IMR-90 (cell line): Measurements from ENCODE around the gene SEZ6L2. TPM values are rescaled to one million over a fixed set of nuclear protein-coding genes. Genes with fewer than 3 reads are reported as not detected.

Experiments
- ATAC-seq: fragments of 200-7000 bp; cut with Tn5 transposase; 2 replicates; pipeline ENCODE4 v1.9.1; 2020; ENCODE audit warnings: low read depth, mild to moderate bottlenecking, moderate library complexity
- BruUV-seq: library from RNA; stranded (reverse); fragments of 400-500 nt; replicated peaks from 2 replicates; lab custom pipeline; 2021; lab: Mats Ljungman, UMichigan
- CTCF ChIA-PET: fragments of 300-600 bp; formaldehyde crosslinking; extraction: SDS; loops from one replicate; lab custom pipeline; 2021; ENCODE audit warnings: antibody characterized with exemption; lab: Yijun Ruan, JAX
- POLR2A ChIA-PET: fragments of 300-600 bp; sonication (Branson Sonifier 250); formaldehyde crosslinking; loops from one replicate; lab custom pipeline; 2022; ENCODE audit warnings: antibody characterized with exemption; ENCODE audit not compliant: unreplicated experiment; lab: Charles Lee
- DNase-seq: peaks from one replicate; pipeline ENCODE4 v3.0.0; 2013
- H2AFZ ChIP-seq: replicated peaks from 2 replicates; pipeline ENCODE3; 2013; ENCODE audit warnings: low read length, mild to moderate bottlenecking; ENCODE audit not compliant: poor library complexity
- H2AK5ac ChIP-seq: 2 replicates; pipeline ENCODE4 v1.6.1; 2013; ENCODE audit warnings: low read depth, low read length, inconsistent platforms
- H2AK9ac ChIP-seq: replicated peaks from 2 replicates; pipeline ENCODE3; 2013; ENCODE audit warnings: mild to moderate bottlenecking, low read depth, low read length, moderate library complexity; ENCODE audit not compliant: poor library complexity
- H2BK120ac ChIP-seq: 2 replicates; pipeline ENCODE4 v1.6.1; 2013; ENCODE audit warnings: low read depth, low read length, inconsistent platforms
- H2BK15ac ChIP-seq: 3 replicates; pipeline ENCODE4 v1.6.1; 2013; ENCODE audit warnings: low read depth, low read length, inconsistent platforms
- H2BK20ac ChIP-seq: 2 replicates; pipeline ENCODE4 v1.6.1; 2013; ENCODE audit warnings: low read depth, mild to moderate bottlenecking, inconsistent platforms, low read length, moderate library complexity
- H2BK5ac ChIP-seq: 2 replicates; pipeline ENCODE4 v1.6.1; 2013; ENCODE audit warnings: mild to moderate bottlenecking, low read depth, low read length, inconsistent platforms; ENCODE audit not compliant: poor library complexity, severe bottlenecking
- H3K14ac ChIP-seq: replicated peaks from 2 replicates; pipeline ENCODE4 v1.6.1; 2013; ENCODE audit warnings: low read depth, low read length, inconsistent platforms
- H3K18ac ChIP-seq: 2 replicates; pipeline ENCODE4 v1.6.1; 2013; ENCODE audit warnings: low read depth, low read length, control low read depth
- H3K23ac ChIP-seq: 2 replicates; pipeline ENCODE4 v1.6.1; 2013; ENCODE audit warnings: low read depth, low read length, inconsistent platforms
- H3K27ac ChIP-seq: 2 replicates; pipeline ENCODE4 v1.5.1; 2013; ENCODE audit warnings: mild to moderate bottlenecking, control low read depth, low read length; ENCODE audit not compliant: insufficient read depth
- H3K27me3 ChIP-seq: 2 replicates; pipeline ENCODE4 v1.6.1; 2013; ENCODE audit warnings: low read length; ENCODE audit not compliant: control insufficient read depth, insufficient read depth
- H3K36me3 ChIP-seq: 2 replicates; pipeline ENCODE4 v1.6.1; 2013; ENCODE audit warnings: low read length, mixed read lengths; ENCODE audit not compliant: control insufficient read depth, insufficient read depth
- H3K4ac ChIP-seq: 2 replicates; pipeline ENCODE4 v1.6.1; 2013; ENCODE audit warnings: low read depth, low read length, inconsistent platforms
- H3K4me1 ChIP-seq: 2 replicates; pipeline ENCODE4 v1.6.1; 2013; ENCODE audit warnings: low read length, mixed read lengths; ENCODE audit not compliant: control insufficient read depth, insufficient read depth
- H3K4me2 ChIP-seq: 2 replicates; pipeline ENCODE4 v1.6.1; 2013; ENCODE audit warnings: low read depth, mild to moderate bottlenecking, control low read depth, low read length, moderate library complexity
- H3K4me3 ChIP-seq: 2 replicates; pipeline ENCODE4 v1.5.1; 2013; ENCODE audit warnings: low read depth, mild to moderate bottlenecking, control low read depth, low read length, moderate library complexity; ENCODE audit not compliant: insufficient read depth
- H3K56ac ChIP-seq: 2 replicates; pipeline ENCODE4 v1.6.1; 2013; ENCODE audit warnings: low read length, inconsistent platforms; ENCODE audit not compliant: insufficient read depth; ENCODE audit errors: extremely low read depth
- H3K79me1 ChIP-seq, 2 experiments: 2 replicates each; pipeline ENCODE4 v1.6.1; 2013; ENCODE audit warnings: low read length in 2 of 2, inconsistent platforms in 1 of 2, low read depth in 1 of 2
- H3K9ac ChIP-seq: 2 replicates; pipeline ENCODE4 v1.6.1; 2013; ENCODE audit warnings: low read depth, low read length, control low read depth
- H3K9me1 ChIP-seq: 2 replicates; pipeline ENCODE4 v1.6.1; 2013; ENCODE audit warnings: low read length, inconsistent platforms; ENCODE audit not compliant: insufficient read depth
- H3K9me3 ChIP-seq: 2 replicates; pipeline ENCODE4 v1.6.1; 2013; ENCODE audit warnings: low read length; ENCODE audit not compliant: control insufficient read depth, insufficient read depth
- H4K20me1 ChIP-seq: 2 replicates; pipeline ENCODE4 v1.6.1; 2013; ENCODE audit warnings: low read length, inconsistent platforms; ENCODE audit not compliant: insufficient read depth
- H4K5ac ChIP-seq: 2 replicates; pipeline ENCODE4 v1.6.1; 2013; ENCODE audit warnings: mild to moderate bottlenecking, low read depth, low read length, control low read depth
- H4K8ac ChIP-seq, 2 experiments: 2 replicates each; pipeline ENCODE4 v1.6.1; 2013; ENCODE audit warnings: low read depth in 2 of 2, low read length in 2 of 2, control low read depth in 1 of 2, inconsistent platforms in 1 of 2
- H4K91ac ChIP-seq: 2 replicates; pipeline ENCODE4 v1.6.1; 2013; ENCODE audit warnings: low read depth, low read length, inconsistent platforms; ENCODE audit not compliant: insufficient read depth
- BHLHE40 ChIP-seq: fragments of 150-350 bp; IDR thresholded peaks from 2 replicates; pipeline ENCODE4 v1.6.1; 2016; ENCODE audit warnings: mild to moderate bottlenecking, low read depth, low read length
- CEBPB ChIP-seq: IDR thresholded peaks from 2 replicates; pipeline ENCODE4 v1.6.1; 2012; ENCODE audit warnings: low read depth, low read length, improper control_type of control experiment
- CHD1 ChIP-seq: IDR thresholded peaks from 2 replicates; pipeline ENCODE4 v1.6.1; 2012; ENCODE audit warnings: low read depth, low read length, improper control_type of control experiment
- FOS ChIP-seq: fragments of 150-350 bp; IDR thresholded peaks from 2 replicates; pipeline ENCODE4 v1.6.1; 2016; ENCODE audit warnings: low read depth, low read length
- MAFK ChIP-seq: IDR thresholded peaks from 2 replicates; pipeline ENCODE4 v1.6.1; 2012; ENCODE audit warnings: low read depth, low read length, improper control_type of control experiment
- MAZ ChIP-seq: IDR thresholded peaks from 2 replicates; pipeline ENCODE4 v1.6.1; 2012; ENCODE audit warnings: low read depth, mild to moderate bottlenecking, low read length, improper control_type of control experiment, moderate library complexity, borderline replicate concordance
- NFE2L2 ChIP-seq: fragments of 150-350 bp; IDR thresholded peaks from 2 replicates; pipeline ENCODE4 v1.6.1; 2016; ENCODE audit warnings: low read depth, mild to moderate bottlenecking, low read length
- POLR2A ChIP-seq: IDR thresholded peaks from 2 replicates; pipeline ENCODE4 v1.6.1; 2012; ENCODE audit warnings: mild to moderate bottlenecking, low read depth, low read length
- RAD21 ChIP-seq: IDR thresholded peaks from 2 replicates; pipeline ENCODE4 v1.6.1; 2012; ENCODE audit warnings: low read length, improper control_type of control experiment
- RFX5 ChIP-seq: IDR thresholded peaks from 2 replicates; pipeline ENCODE4 v1.8.0; 2012; ENCODE audit warnings: low read depth, mild to moderate bottlenecking, low read length, moderate library complexity
- SMC3 ChIP-seq: fragments of 150-350 bp; IDR thresholded peaks from 2 replicates; pipeline ENCODE4 v1.6.1; 2016; ENCODE audit warnings: low read depth, mild to moderate bottlenecking, antibody characterized with exemption, low read length, moderate library complexity
- WGBS, 2 experiments: methylation state at CpG; one replicate each; pipeline versions ENCODE4 v1.1.5 to v1.1.7; 2013; ENCODE audit warnings: missing lambda C conversion rate in 2 of 2; ENCODE audit not compliant: insufficient read length in 1 of 2; ENCODE audit errors: extremely low coverage in 2 of 2; 5-methylcytosine and 5-hydroxymethylcytosine counted together
- dilution Hi-C: fragments of 300-500 bp; cut with HindIII; formaldehyde crosslinking; loops from one replicate; pipeline ENCODE4 v1.14.3; 2018; ENCODE audit warnings: low sequenced_read_pairs; ENCODE audit not compliant: unreplicated experiment
- in situ Hi-C: fragments of 300-500 bp; cut with MboI; formaldehyde crosslinking; loops from 3 replicates; pipeline ENCODE4 v1.14.3; 2019; ENCODE audit warnings: low sequenced_read_pairs, inconsistent platforms, mixed read lengths
- intact Hi-C: fragments of 100-400 bp; cut with micrococcal nuclease; formaldehyde crosslinking; loops from 2 replicates; pipeline ENCODE4 v1.10.0; 2022
- polyA plus RNA-seq, 3 experiments: library from polyadenylated mRNA; depleted of rRNA; stranded (reverse); fragments of >200 nt; gene quantifications; 2 replicates each; pipeline ENCODE4 v1.2.3, GENCODE V29; 2012; ENCODE audit warnings: low replicate concordance in 1 of 3
- total RNA-seq: library from RNA; depleted of rRNA; stranded (reverse); fragments of >200 nt; gene quantifications from 2 replicates; pipeline ENCODE4 v1.2.3, GENCODE V29; 2012
- TF ChIP-seq, protein P1 (sequence below): fragments of 150-350 bp; IDR thresholded peaks from 2 replicates; pipeline ENCODE4 v1.6.1; 2017; ENCODE audit warnings: mild to moderate bottlenecking, antibody characterized with exemption, low read length, low read depth
- TF ChIP-seq, protein P2 (sequence below): conservative IDR thresholded peaks from 2 replicates; pipeline ENCODE4 v1.5.1; 2012; ENCODE audit warnings: mild to moderate bottlenecking, low read depth, low read length, improper control_type of control experiment
- TF ChIP-seq, protein P3 (sequence below): fragments of 150-350 bp; IDR thresholded peaks from 2 replicates; pipeline ENCODE4 v1.6.1; 2016; ENCODE audit warnings: low read depth, mild to moderate bottlenecking, low read length, moderate library complexity, borderline replicate concordance

Gene SEZ6L2
- total and polyA plus RNA-seq, 2 of the 4 experiments (the other 2 are of a cell fraction): 0.72 to 10.5 TPM

DNA sequence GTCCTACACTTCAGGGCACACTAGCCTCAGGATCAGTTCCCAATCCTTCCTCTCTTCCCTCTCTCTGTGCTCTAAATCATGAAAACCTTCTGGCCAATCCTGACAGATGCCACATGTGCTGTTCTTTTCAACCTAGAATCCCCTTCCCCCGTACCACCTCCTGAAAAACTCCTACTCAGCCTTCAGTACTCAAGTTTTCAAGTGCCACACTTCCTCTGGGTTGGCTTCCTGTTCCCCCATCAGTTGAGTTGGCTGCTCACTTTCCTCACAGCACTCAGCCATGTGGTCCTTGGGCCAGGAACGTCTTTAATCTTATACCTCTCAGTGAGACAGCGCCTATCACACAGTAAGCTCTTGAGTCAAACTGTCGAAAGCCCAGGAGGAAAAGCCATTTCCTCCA, 4.2 kb upstream of the SEZ6L2 start:
- Histone ChIP-seq H2BK5ac (no peak overlapping the region), H3K27me3 (no peaks in the 10 kb centered on the region), H4K91ac (no peak overlapping the region), H3K9me3 (no peaks in the 10 kb centered on the region), H4K8ac (no peak overlapping the region), H3K18ac (no peak overlapping the region), H2BK20ac (no peak overlapping the region), H3K36me3 (peaks cover 15% of the 10 kb centered on the region), H3K79me1 (peaks cover 13 to 31% of the 10 kb centered on the region in 2 experiments), H3K9ac (no peak overlapping the region), H3K4ac (no peak overlapping the region), H2BK120ac (no peak overlapping the region), H3K23ac (no peak overlapping the region; the same call in 1 of the 2 replicates), H3K9me1 (peaks cover 15% of the 10 kb centered on the region), H4K20me1 (peaks cover 10% of the 10 kb centered on the region), H3K14ac (no peak overlapping the region), H3K4me2 (no peak overlapping the region), H4K5ac (no peak overlapping the region), H3K27ac (no peak overlapping the region), H3K56ac (no peak overlapping the region), H3K4me3 (no peak overlapping the region), H2BK15ac (no peak overlapping the region), H3K4me1 (peaks cover 10% of the 10 kb centered on the region), H2AK9ac (no peak overlapping the region), H2AFZ (no peak overlapping the region), H2AK5ac (no peak overlapping the region)
- TF ChIP-seq MAFK (no peak), CHD1 (no peak), BHLHE40 (no peak), RFX5 (no peak), CEBPB (no peak), FOS (no peak), NFE2L2 (no peak), POLR2A (no peak), SMC3 (no peak), MAZ (no peak), RAD21 (no peak)
- TF ChIP-seq, protein P1, sequence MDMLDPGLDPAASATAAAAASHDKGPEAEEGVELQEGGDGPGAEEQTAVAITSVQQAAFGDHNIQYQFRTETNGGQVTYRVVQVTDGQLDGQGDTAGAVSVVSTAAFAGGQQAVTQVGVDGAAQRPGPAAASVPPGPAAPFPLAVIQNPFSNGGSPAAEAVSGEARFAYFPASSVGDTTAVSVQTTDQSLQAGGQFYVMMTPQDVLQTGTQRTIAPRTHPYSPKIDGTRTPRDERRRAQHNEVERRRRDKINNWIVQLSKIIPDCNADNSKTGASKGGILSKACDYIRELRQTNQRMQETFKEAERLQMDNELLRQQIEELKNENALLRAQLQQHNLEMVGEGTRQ: no peak
- TF ChIP-seq, protein P2, sequence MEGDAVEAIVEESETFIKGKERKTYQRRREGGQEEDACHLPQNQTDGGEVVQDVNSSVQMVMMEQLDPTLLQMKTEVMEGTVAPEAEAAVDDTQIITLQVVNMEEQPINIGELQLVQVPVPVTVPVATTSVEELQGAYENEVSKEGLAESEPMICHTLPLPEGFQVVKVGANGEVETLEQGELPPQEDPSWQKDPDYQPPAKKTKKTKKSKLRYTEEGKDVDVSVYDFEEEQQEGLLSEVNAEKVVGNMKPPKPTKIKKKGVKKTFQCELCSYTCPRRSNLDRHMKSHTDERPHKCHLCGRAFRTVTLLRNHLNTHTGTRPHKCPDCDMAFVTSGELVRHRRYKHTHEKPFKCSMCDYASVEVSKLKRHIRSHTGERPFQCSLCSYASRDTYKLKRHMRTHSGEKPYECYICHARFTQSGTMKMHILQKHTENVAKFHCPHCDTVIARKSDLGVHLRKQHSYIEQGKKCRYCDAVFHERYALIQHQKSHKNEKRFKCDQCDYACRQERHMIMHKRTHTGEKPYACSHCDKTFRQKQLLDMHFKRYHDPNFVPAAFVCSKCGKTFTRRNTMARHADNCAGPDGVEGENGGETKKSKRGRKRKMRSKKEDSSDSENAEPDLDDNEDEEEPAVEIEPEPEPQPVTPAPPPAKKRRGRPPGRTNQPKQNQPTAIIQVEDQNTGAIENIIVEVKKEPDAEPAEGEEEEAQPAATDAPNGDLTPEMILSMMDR: no peak
- TF ChIP-seq, protein P3, sequence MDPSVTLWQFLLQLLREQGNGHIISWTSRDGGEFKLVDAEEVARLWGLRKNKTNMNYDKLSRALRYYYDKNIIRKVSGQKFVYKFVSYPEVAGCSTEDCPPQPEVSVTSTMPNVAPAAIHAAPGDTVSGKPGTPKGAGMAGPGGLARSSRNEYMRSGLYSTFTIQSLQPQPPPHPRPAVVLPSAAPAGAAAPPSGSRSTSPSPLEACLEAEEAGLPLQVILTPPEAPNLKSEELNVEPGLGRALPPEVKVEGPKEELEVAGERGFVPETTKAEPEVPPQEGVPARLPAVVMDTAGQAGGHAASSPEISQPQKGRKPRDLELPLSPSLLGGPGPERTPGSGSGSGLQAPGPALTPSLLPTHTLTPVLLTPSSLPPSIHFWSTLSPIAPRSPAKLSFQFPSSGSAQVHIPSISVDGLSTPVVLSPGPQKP: no peak
- no TSS peak for BruUV-seq
- ATAC-seq (no peak), DNase-seq (no peak)
- WGBS, 2 experiments: 87% methylated on average over 3 of the region's 4 CpGs; no CpG with 5 or more reads in 1 of the 2 experiments
- intact Hi-C loops (no loop called here), in situ Hi-C loops (no loop called here), dilution Hi-C loops (no loop called here)
- POLR2A ChIA-PET: no interaction called here
- CTCF ChIA-PET: interaction anchor here (0.6 kb wide), 1 partner anchor 90 kb away, joined by 3 read pairs; no protein-coding TSS in a partner anchor
